ENCODE data around the gene URB2. TPM values are rescaled to one million over a fixed set of nuclear protein-coding genes. Genes with fewer than 3 reads are reported as not detected.
A peak's percentile ranks its signal among the peaks of the same experiment; 100 is the strongest.
"Not testable (repeated sequence)": the region's sequence is repeated elsewhere in the genome, so short reads cannot be mapped to it uniquely, and the experiment has no call there.

URB2 gene
- total RNA-seq, 1 experiment from 2014 or later, result 14.1 TPM

DNA sequence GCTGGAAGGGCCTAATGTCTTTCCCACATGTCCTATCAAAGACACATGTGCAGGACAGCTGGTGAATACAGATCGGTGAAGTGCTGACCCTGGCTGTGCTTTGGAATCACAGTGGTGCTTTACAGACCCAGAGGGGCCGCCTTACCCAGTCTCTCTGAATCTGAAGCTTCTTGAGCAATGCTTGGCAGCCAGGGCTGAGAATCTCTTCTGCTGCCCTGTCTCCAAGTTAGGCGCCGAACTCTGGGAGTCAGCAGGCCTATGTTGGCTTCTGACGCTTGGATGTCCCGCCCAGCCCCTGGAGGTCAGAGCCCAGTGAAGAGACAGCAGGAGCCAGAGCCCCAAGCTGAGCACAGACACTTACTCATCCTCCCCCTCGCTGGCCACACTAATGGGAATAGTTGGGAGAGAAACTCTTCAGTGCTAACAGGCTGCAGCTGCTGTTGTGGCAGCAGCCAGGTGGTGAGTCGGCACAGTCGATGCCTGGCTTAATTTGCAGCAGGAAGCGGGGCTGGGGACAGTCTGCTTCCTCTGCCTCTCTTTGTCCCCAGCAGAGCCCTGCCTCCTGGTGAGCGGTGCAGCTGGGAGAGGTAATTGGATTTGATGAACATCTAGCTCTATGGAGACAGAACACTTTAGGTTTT lies 68.1 kb downstream of the URB2 start:
- H3K9ac ChIP-seq (ENCODE audit: low read length), result no peak overlapping the region
- no peak overlapping the region for H2AFZ ChIP-seq (ENCODE audit: low read length)
- no peak overlapping the region for H3K27ac ChIP-seq (ENCODE audit: low read length)
- DNase-seq, result no peak
- H3K79me2 ChIP-seq (ENCODE audit: low read length), result no peaks in the 10 kb centered on the region
- peaks cover 4% of the 10 kb centered on the region; the same call in 1 of the 2 replicates for H4K20me1 ChIP-seq (ENCODE audit: insufficient read depth, low read depth, low read length)
- no peaks in the 10 kb centered on the region for H3K9me3 ChIP-seq (ENCODE audit: low read length)
- no peak overlapping the region for H3K4me3 ChIP-seq (ENCODE audit: low read length)
- peaks cover 48% of the 10 kb centered on the region for H3K4me1 ChIP-seq (ENCODE audit: low read length)
- no peaks in the 10 kb centered on the region for H3K36me3 ChIP-seq (ENCODE audit: insufficient read depth, low read length)
- no peaks in the 10 kb centered on the region for H3K9me2 ChIP-seq (replicated peaks; ENCODE audit: insufficient read depth, low read length)
- no peaks in the 10 kb centered on the region for H3K27me3 ChIP-seq (ENCODE audit: low read length)
- no peak overlapping the region for H3K4me2 ChIP-seq (ENCODE audit: low read depth, low read length, poor library complexity, severe bottlenecking)

DNA sequence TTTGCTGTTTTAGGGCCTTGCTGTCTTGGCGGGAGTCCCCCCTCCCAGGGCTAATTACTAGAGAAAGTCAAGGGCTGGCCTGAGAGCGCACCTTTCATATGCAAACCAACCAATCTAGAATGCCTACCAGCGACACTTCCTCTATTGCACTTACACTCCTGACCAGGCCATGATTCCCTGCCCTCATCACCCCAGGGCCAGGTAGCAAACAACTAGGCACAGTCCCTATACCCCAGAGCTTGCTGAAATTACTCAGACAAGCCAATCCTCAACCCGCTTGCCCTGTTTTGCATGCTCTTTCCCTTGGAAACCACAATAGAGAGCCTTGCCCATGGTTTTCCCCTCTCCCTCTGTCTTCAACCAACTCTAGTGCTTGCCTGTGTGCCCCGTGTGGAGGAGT lies 70.3 kb downstream of the URB2 start:
- no peak overlapping the region for H3K4me2 ChIP-seq (ENCODE audit: low read depth, low read length, poor library complexity, severe bottlenecking)
- H4K20me1 ChIP-seq (ENCODE audit: insufficient read depth, low read depth, low read length), result peaks cover 4% of the 10 kb centered on the region; the same call in 1 of the 2 replicates
- no peaks in the 10 kb centered on the region for H3K36me3 ChIP-seq (ENCODE audit: insufficient read depth, low read length)
- H3K27ac ChIP-seq (ENCODE audit: low read length), result no peak overlapping the region
- H3K9ac ChIP-seq (ENCODE audit: low read length), result no peak overlapping the region
- DNase-seq, result no peak
- peaks cover 48% of the 10 kb centered on the region for H3K4me1 ChIP-seq (ENCODE audit: low read length)
- H3K79me2 ChIP-seq (ENCODE audit: low read length), result no peaks in the 10 kb centered on the region
- H3K27me3 ChIP-seq (ENCODE audit: low read length), result no peaks in the 10 kb centered on the region
- H3K9me2 ChIP-seq (replicated peaks; ENCODE audit: insufficient read depth, low read length), result no peaks in the 10 kb centered on the region
- no peak overlapping the region for H2AFZ ChIP-seq (ENCODE audit: low read length)
- no peaks in the 10 kb centered on the region for H3K9me3 ChIP-seq (ENCODE audit: low read length)
- H3K4me3 ChIP-seq (ENCODE audit: low read length), result no peak overlapping the region

DNA sequence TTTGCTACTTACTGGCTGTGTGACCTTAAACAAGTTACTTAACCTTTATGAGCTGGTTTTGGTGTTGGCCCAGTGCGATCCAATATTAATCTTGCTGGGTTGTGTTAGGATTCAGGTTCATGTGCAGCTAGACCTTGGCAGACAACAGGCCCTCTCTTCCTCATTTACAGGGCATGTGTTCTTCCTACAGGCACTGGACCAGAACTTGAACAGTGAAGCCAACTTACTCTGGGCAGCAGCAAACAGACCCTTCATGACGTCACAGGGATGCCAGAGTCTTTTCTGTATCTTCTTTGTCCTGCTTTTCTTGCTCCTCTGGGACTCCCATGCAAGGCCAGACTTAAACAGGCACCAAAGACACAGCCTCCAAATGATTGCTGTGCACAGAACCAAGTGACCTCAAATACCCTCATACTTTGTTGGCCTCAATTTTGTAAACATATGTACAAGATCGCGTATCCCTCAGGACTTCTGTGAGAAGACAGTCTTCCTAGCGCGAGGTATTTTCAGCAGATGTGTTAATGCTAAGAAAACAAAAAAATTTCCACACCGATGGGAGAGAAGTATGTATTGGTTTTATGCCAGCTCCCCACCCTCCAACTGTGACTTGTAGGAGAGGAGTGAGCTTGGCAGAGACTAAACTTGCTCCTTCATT lies 73.7 kb downstream of the URB2 start:
- H4K20me1 ChIP-seq (ENCODE audit: insufficient read depth, low read depth, low read length), result no peaks in the 10 kb centered on the region
- H2AFZ ChIP-seq (ENCODE audit: low read length), result no peak overlapping the region
- no peaks in the 10 kb centered on the region for H3K36me3 ChIP-seq (ENCODE audit: insufficient read depth, low read length)
- H3K4me3 ChIP-seq (ENCODE audit: low read length), result no peak overlapping the region
- no peaks in the 10 kb centered on the region for H3K9me3 ChIP-seq (ENCODE audit: low read length)
- no peaks in the 10 kb centered on the region for H3K9me2 ChIP-seq (replicated peaks; ENCODE audit: insufficient read depth, low read length)
- H3K9ac ChIP-seq (ENCODE audit: low read length), result no peak overlapping the region
- H3K27me3 ChIP-seq (ENCODE audit: low read length), result no peaks in the 10 kb centered on the region
- no peak for DNase-seq
- H3K4me2 ChIP-seq (ENCODE audit: low read depth, low read length, poor library complexity, severe bottlenecking), result no peak overlapping the region
- peaks cover 29% of the 10 kb centered on the region for H3K4me1 ChIP-seq (ENCODE audit: low read length)
- H3K79me2 ChIP-seq (ENCODE audit: low read length), result no peaks in the 10 kb centered on the region
- H3K27ac ChIP-seq (ENCODE audit: low read length), result no peak overlapping the region

- peaks cover 10% of the 10 kb centered on the region for H3K4me1 ChIP-seq (ENCODE audit: low read length)
- no peaks in the 10 kb centered on the region for H3K27me3 ChIP-seq (ENCODE audit: low read length)
- peak overlapping the region; percentile 35 for H3K4me2 ChIP-seq (ENCODE audit: low read depth, low read length, poor library complexity, severe bottlenecking)
- no peaks in the 10 kb centered on the region for H4K20me1 ChIP-seq (ENCODE audit: insufficient read depth, low read depth, low read length)
- DNase-seq, result no peak
- H2AFZ ChIP-seq (ENCODE audit: low read length), result no peak overlapping the region
- H3K27ac ChIP-seq (ENCODE audit: low read length), result no peak overlapping the region
- no peaks in the 10 kb centered on the region for H3K36me3 ChIP-seq (ENCODE audit: insufficient read depth, low read length)
- H3K9me2 ChIP-seq (replicated peaks; ENCODE audit: insufficient read depth, low read length), result no peaks in the 10 kb centered on the region
- H3K9me3 ChIP-seq (ENCODE audit: low read length), result no peaks in the 10 kb centered on the region
- no peaks in the 10 kb centered on the region for H3K79me2 ChIP-seq (ENCODE audit: low read length)
- H3K9ac ChIP-seq (ENCODE audit: low read length), result no peak overlapping the region
- H3K4me3 ChIP-seq (ENCODE audit: low read length), result no peak overlapping the region
These were observed 78.1 kb downstream of the URB2 start for GRCh38 chr1:229704157-229704556.

GRCh38 chr1:229705152-229705551 lies 79.1 kb downstream of the URB2 start:
- H3K9ac ChIP-seq (ENCODE audit: low read length); H3K4me2 ChIP-seq (ENCODE audit: low read depth, low read length, poor library complexity, severe bottlenecking); H3K36me3 ChIP-seq (ENCODE audit: insufficient read depth, low read length); H2AFZ ChIP-seq (ENCODE audit: low read length); H3K27me3 ChIP-seq (ENCODE audit: low read length); H4K20me1 ChIP-seq (ENCODE audit: insufficient read depth, low read depth, low read length); DNase-seq; H3K9me2 ChIP-seq (replicated peaks; ENCODE audit: insufficient read depth, low read length); H3K79me2 ChIP-seq (ENCODE audit: low read length); H3K9me3 ChIP-seq (ENCODE audit: low read length); H3K27ac ChIP-seq (ENCODE audit: low read length); H3K4me3 ChIP-seq (ENCODE audit: low read length): not testable (repeated sequence)
- H3K4me1 ChIP-seq (ENCODE audit: low read length), result peaks cover 10% of the 10 kb centered on the region

GRCh38 chr1:229707127-229707526 lies 81.1 kb downstream of the URB2 start:
- not testable (repeated sequence) for H3K27me3 ChIP-seq (ENCODE audit: low read length); H3K79me2 ChIP-seq (ENCODE audit: low read length); H2AFZ ChIP-seq (ENCODE audit: low read length); H3K9me3 ChIP-seq (ENCODE audit: low read length); H3K4me3 ChIP-seq (ENCODE audit: low read length); H3K4me2 ChIP-seq (ENCODE audit: low read depth, low read length, poor library complexity, severe bottlenecking); H3K36me3 ChIP-seq (ENCODE audit: insufficient read depth, low read length); H3K27ac ChIP-seq (ENCODE audit: low read length); H3K9ac ChIP-seq (ENCODE audit: low read length); H4K20me1 ChIP-seq (ENCODE audit: insufficient read depth, low read depth, low read length); DNase-seq; H3K9me2 ChIP-seq (replicated peaks; ENCODE audit: insufficient read depth, low read length)
- peaks cover 10% of the 10 kb centered on the region for H3K4me1 ChIP-seq (ENCODE audit: low read length)

DNA sequence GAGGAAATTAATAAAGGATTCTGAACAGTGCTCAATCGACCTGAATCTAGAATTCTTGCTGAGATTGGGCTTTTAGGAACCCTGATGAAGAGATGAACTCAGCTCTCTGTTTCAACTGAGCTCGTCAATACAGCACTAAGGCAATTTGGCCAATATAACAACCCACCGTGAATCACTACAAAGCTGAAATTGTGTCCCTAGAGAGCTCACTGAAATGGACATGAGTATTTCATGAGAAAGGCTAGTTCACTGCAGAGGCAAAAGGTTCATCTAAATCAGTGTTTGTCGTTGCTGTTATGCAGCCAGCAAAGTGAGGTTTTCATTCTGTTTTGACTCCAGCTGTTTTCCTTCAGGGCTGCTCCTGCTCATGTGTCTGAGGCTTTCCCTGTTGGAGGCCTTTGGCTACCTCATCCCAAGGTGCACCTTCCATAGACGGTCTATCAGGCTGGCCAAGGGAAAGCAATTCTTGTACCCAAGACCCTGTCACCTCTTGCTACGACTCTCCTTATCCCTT lies 83.5 kb downstream of the URB2 start:
- H4K20me1 ChIP-seq (ENCODE audit: insufficient read depth, low read depth, low read length), result no peaks in the 10 kb centered on the region
- no peaks in the 10 kb centered on the region for H3K9me2 ChIP-seq (replicated peaks; ENCODE audit: insufficient read depth, low read length)
- H3K4me3 ChIP-seq (ENCODE audit: low read length), result no peak overlapping the region
- DNase-seq, result peak; percentile 12
- H2AFZ ChIP-seq (ENCODE audit: low read length), result no peak overlapping the region
- 0 out of 2 replicates have a peak, but pooled peaks cover 3% of the 10 kb centered on the region for H3K27me3 ChIP-seq (ENCODE audit: low read length)
- no peaks in the 10 kb centered on the region for H3K79me2 ChIP-seq (ENCODE audit: low read length)
- no peak overlapping the region for H3K27ac ChIP-seq (ENCODE audit: low read length)
- no peaks in the 10 kb centered on the region for H3K9me3 ChIP-seq (ENCODE audit: low read length)
- H3K4me1 ChIP-seq (ENCODE audit: low read length), result peaks cover 2% of the 10 kb centered on the region
- H3K9ac ChIP-seq (ENCODE audit: low read length), result no peak overlapping the region
- H3K4me2 ChIP-seq (ENCODE audit: low read depth, low read length, poor library complexity, severe bottlenecking), result no peak overlapping the region
- H3K36me3 ChIP-seq (ENCODE audit: insufficient read depth, low read length), result no peaks in the 10 kb centered on the region
